WTC11 (cell line): Measurements from ENCODE around the gene CCDC89.

Experiments used
- CBFB ChIP-seq: sonication (generic); formaldehyde crosslinking; IDR thresholded peaks from 2 replicates; pipeline ENCODE4 v1.8.1; 2022; ENCODE audit warnings: mild to moderate bottlenecking, low read depth, missing genetic modification reagents
- ESRRA ChIP-seq: sonication (generic); formaldehyde crosslinking; IDR thresholded peaks from 2 replicates; pipeline ENCODE4 v1.8.1; 2022; ENCODE audit warnings: mild to moderate bottlenecking, missing genetic modification reagents, borderline replicate concordance
- FOXJ3 ChIP-seq: sonication (generic); formaldehyde crosslinking; IDR thresholded peaks from 2 replicates; pipeline ENCODE4 v1.9.0; 2021; ENCODE audit warnings: missing genetic modification reagents, mild to moderate bottlenecking, borderline replicate concordance
- KAT7 ChIP-seq: sonication (generic); formaldehyde crosslinking; IDR thresholded peaks from 2 replicates; pipeline ENCODE4 v1.8.1; 2023; ENCODE audit warnings: missing genetic modification reagents, mild to moderate bottlenecking, borderline replicate concordance
- SP1 ChIP-seq: sonication (generic); formaldehyde crosslinking; conservative IDR thresholded peaks from 2 replicates; pipeline ENCODE4 v1.8.1; 2022; ENCODE audit warnings: missing genetic modification reagents
- TEAD4 ChIP-seq: sonication (generic); formaldehyde crosslinking; IDR thresholded peaks from 2 replicates; pipeline ENCODE4 v1.8.0; 2022; ENCODE audit warnings: mild to moderate bottlenecking, missing genetic modification reagents
- TP53 ChIP-seq: sonication (generic); formaldehyde crosslinking; IDR thresholded peaks from 2 replicates; pipeline ENCODE4 v1.8.1; 2023; ENCODE audit warnings: mild to moderate bottlenecking, missing genetic modification reagents
- ZNF219 ChIP-seq: sonication (generic); formaldehyde crosslinking; IDR thresholded peaks from 2 replicates; pipeline ENCODE4 v1.8.0; 2023; ENCODE audit warnings: missing genetic modification reagents, mild to moderate bottlenecking, borderline replicate concordance
- ZNF423 ChIP-seq: fragments of 250-450 bp; sonication (Bioruptor Pico); IDR thresholded peaks from 2 replicates; pipeline ENCODE4 v2.1.2; 2022; ENCODE audit warnings: mild to moderate bottlenecking, moderate library complexity
- TF ChIP-seq, protein P1 (sequence below): fragments of 200-600 bp; IDR thresholded peaks from 2 replicates; pipeline ENCODE4 v1.8.0; 2022; ENCODE audit warnings: antibody characterized with exemption
- TF ChIP-seq, protein P2 (sequence below): sonication (generic); formaldehyde crosslinking; IDR thresholded peaks from 2 replicates; pipeline ENCODE4 v1.8.1; 2023; ENCODE audit warnings: mild to moderate bottlenecking, missing genetic modification reagents
- TF ChIP-seq, protein P3 (sequence below): sonication (generic); formaldehyde crosslinking; IDR thresholded peaks from 2 replicates; pipeline ENCODE4 v1.8.0; 2022; ENCODE audit warnings: mild to moderate bottlenecking, missing genetic modification reagents
- TF ChIP-seq, protein P4 (sequence below): fragments of 250-450 bp; sonication (Bioruptor Pico); IDR thresholded peaks from 2 replicates; pipeline ENCODE4 v1.9.0; 2021; ENCODE audit warnings: mild to moderate bottlenecking, borderline replicate concordance

DNA sequence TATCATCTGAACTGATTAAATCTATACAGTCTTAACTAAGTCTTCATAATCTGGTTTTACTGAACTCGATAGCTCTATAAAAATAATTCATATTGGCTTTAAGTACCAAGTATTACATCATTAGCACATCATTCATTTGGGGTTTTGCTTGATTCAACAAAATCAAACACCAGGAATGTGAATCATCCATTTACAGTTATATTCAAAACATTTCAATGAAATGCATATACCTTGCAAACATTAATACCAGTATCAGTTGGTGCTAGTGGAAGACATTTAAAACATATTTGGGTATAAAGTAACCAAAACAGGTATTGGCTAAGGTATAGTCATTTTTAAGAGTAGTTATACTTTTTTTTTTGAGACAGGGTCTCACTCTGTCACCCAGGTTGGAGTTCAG lies 12.2 kb upstream of the CCDC89 start:
- TF ChIP-seq, protein P1, sequence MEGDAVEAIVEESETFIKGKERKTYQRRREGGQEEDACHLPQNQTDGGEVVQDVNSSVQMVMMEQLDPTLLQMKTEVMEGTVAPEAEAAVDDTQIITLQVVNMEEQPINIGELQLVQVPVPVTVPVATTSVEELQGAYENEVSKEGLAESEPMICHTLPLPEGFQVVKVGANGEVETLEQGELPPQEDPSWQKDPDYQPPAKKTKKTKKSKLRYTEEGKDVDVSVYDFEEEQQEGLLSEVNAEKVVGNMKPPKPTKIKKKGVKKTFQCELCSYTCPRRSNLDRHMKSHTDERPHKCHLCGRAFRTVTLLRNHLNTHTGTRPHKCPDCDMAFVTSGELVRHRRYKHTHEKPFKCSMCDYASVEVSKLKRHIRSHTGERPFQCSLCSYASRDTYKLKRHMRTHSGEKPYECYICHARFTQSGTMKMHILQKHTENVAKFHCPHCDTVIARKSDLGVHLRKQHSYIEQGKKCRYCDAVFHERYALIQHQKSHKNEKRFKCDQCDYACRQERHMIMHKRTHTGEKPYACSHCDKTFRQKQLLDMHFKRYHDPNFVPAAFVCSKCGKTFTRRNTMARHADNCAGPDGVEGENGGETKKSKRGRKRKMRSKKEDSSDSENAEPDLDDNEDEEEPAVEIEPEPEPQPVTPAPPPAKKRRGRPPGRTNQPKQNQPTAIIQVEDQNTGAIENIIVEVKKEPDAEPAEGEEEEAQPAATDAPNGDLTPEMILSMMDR, result no peak
- TF ChIP-seq KAT7 (CRISPR knock-in tag), result no peak
- TF ChIP-seq, protein P2, sequence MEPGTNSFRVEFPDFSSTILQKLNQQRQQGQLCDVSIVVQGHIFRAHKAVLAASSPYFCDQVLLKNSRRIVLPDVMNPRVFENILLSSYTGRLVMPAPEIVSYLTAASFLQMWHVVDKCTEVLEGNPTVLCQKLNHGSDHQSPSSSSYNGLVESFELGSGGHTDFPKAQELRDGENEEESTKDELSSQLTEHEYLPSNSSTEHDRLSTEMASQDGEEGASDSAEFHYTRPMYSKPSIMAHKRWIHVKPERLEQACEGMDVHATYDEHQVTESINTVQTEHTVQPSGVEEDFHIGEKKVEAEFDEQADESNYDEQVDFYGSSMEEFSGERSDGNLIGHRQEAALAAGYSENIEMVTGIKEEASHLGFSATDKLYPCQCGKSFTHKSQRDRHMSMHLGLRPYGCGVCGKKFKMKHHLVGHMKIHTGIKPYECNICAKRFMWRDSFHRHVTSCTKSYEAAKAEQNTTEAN (CRISPR knock-in tag), result no peak
- TF ChIP-seq TP53 (CRISPR knock-in tag), result no peak
- TF ChIP-seq TEAD4 (CRISPR knock-in tag), result no peak
- TF ChIP-seq, protein P3, sequence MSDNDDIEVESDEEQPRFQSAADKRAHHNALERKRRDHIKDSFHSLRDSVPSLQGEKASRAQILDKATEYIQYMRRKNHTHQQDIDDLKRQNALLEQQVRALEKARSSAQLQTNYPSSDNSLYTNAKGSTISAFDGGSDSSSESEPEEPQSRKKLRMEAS (CRISPR knock-in tag), result no peak
- TF ChIP-seq ZNF423 (CRISPR knock-in tag), result no peak
- no peak for TF ChIP-seq ZNF219 (CRISPR knock-in tag)
- no peak for TF ChIP-seq SP1 (CRISPR knock-in tag)
- no peak for TF ChIP-seq ESRRA
- TF ChIP-seq CBFB (CRISPR knock-in tag), result no peak
- TF ChIP-seq, protein P4, sequence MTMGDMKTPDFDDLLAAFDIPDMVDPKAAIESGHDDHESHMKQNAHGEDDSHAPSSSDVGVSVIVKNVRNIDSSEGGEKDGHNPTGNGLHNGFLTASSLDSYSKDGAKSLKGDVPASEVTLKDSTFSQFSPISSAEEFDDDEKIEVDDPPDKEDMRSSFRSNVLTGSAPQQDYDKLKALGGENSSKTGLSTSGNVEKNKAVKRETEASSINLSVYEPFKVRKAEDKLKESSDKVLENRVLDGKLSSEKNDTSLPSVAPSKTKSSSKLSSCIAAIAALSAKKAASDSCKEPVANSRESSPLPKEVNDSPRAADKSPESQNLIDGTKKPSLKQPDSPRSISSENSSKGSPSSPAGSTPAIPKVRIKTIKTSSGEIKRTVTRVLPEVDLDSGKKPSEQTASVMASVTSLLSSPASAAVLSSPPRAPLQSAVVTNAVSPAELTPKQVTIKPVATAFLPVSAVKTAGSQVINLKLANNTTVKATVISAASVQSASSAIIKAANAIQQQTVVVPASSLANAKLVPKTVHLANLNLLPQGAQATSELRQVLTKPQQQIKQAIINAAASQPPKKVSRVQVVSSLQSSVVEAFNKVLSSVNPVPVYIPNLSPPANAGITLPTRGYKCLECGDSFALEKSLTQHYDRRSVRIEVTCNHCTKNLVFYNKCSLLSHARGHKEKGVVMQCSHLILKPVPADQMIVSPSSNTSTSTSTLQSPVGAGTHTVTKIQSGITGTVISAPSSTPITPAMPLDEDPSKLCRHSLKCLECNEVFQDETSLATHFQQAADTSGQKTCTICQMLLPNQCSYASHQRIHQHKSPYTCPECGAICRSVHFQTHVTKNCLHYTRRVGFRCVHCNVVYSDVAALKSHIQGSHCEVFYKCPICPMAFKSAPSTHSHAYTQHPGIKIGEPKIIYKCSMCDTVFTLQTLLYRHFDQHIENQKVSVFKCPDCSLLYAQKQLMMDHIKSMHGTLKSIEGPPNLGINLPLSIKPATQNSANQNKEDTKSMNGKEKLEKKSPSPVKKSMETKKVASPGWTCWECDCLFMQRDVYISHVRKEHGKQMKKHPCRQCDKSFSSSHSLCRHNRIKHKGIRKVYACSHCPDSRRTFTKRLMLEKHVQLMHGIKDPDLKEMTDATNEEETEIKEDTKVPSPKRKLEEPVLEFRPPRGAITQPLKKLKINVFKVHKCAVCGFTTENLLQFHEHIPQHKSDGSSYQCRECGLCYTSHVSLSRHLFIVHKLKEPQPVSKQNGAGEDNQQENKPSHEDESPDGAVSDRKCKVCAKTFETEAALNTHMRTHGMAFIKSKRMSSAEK (CRISPR knock-in tag), result no peak
- no peak for TF ChIP-seq FOXJ3
